CD4-positive, alpha-beta T cell (primary cell): ENCODE measurements around the gene GRM5. TPM values are rescaled to one million over a fixed set of nuclear protein-coding genes. Genes with fewer than 3 reads are reported as not detected.

ENCODE experiments used
- ATAC-seq: fragments of 200-7000 bp; cut with Tn5 transposase; one replicate; pipeline ENCODE4 v1.10.0; 2022; ENCODE audit warnings: mild to moderate bottlenecking; ENCODE audit not compliant: poor library complexity
- CTCF ChIA-PET: fragments of 350-600 bp; sonication (Branson Sonifier 250); formaldehyde crosslinking; loops from one replicate; lab custom pipeline; 2021; ENCODE audit warnings: antibody characterized with exemption, inconsistent platforms; lab: Charles Lee
- POLR2A ChIA-PET: fragments of 350-600 bp; sonication (Branson Sonifier 250); formaldehyde crosslinking; loops from one replicate; lab custom pipeline; 2021; ENCODE audit warnings: antibody characterized with exemption, inconsistent platforms; lab: Charles Lee
- DNase-seq, 14 experiments: peaks; one replicate each; pipeline ENCODE4 v3.0.0-alpha.2; 2013 to 2020; ENCODE audit warnings: mixed read lengths in 2 of 14
- H3K27ac ChIP-seq, 2 donors: one replicate each; pipeline versions ENCODE4 v1.5.1 to v1.7.0; 2013; ENCODE audit warnings: low read length in 2 of 2, low read depth in 1 of 2, mild to moderate bottlenecking in 1 of 2
- H3K27me3 ChIP-seq, 2 experiments: 1 replicate in 1 of 2; 2 replicates in 1 of 2; pipeline versions ENCODE4 v1.6.1 to v1.7.0; 2013; ENCODE audit warnings: low read length in 2 of 2, control low read depth in 1 of 2, mild to moderate bottlenecking in 1 of 2, moderate library complexity in 1 of 2; ENCODE audit not compliant: insufficient read depth in 2 of 2, control insufficient read depth in 1 of 2
- H3K36me3 ChIP-seq: one replicate; pipeline ENCODE4 v1.6.1; 2013; ENCODE audit warnings: low read length, control low read depth; ENCODE audit not compliant: insufficient read depth
- H3K4me1 ChIP-seq: one replicate; pipeline ENCODE4 v1.6.1; 2013; ENCODE audit warnings: low read length, control low read depth; ENCODE audit not compliant: insufficient read depth
- H3K4me3 ChIP-seq: one replicate; pipeline ENCODE4 v1.5.1; 2013; ENCODE audit warnings: mild to moderate bottlenecking, low read length, moderate library complexity
- H3K9me3 ChIP-seq, 2 experiments: 1 replicate in 1 of 2; 2 replicates in 1 of 2; pipeline versions ENCODE4 v1.6.1 to v1.7.0; 2013; ENCODE audit warnings: low read length in 2 of 2, mild to moderate bottlenecking in 2 of 2, control low read depth in 1 of 2, moderate library complexity in 1 of 2; ENCODE audit not compliant: control insufficient read depth in 1 of 2, insufficient read depth in 1 of 2
- H3K27ac Mint-ChIP-seq: one replicate; pipeline ENCODE4 v1.8.0; 2020; ENCODE audit warnings: mixed read lengths
- H3K27me3 Mint-ChIP-seq: one replicate; pipeline ENCODE4 v1.8.0; 2021; ENCODE audit warnings: mixed read lengths
- H3K36me3 Mint-ChIP-seq: one replicate; pipeline ENCODE4 v1.8.0; 2021; ENCODE audit warnings: low read depth, mixed read lengths
- H3K4me1 Mint-ChIP-seq: one replicate; pipeline ENCODE4 v1.8.0; 2021; ENCODE audit warnings: low read depth, mixed read lengths
- H3K4me3 Mint-ChIP-seq: one replicate; pipeline ENCODE4 v1.8.0; 2020; ENCODE audit warnings: mild to moderate bottlenecking, mixed read lengths
- H3K9me3 Mint-ChIP-seq: one replicate; pipeline ENCODE4 v1.8.0; 2020; ENCODE audit warnings: mixed read lengths
- intact Hi-C, 2 experiments: fragments of 100-400 bp; cut with DNase I in 1 of 2; cut with micrococcal nuclease in 1 of 2; formaldehyde crosslinking; loops; one replicate each; pipeline versions ENCODE4 v1.15.1 to v1.9.0; 2023 to 2025; cut with DNase I, micrococcal nuclease
- total RNA-seq, 174 experiments: library from RNA in 2 of 174; stranded (reverse) in 2 of 174; gene quantifications; one replicate each; pipeline ENCODE4 v1.2.3 and lab custom pipeline; 2021 to 2026
- TF ChIP-seq, protein P1 (sequence below): fragments of 200-600 bp; IDR thresholded peaks from one replicate; pipeline ENCODE4 v1.8.0; 2022; ENCODE audit warnings: antibody characterized with exemption, mild to moderate bottlenecking

Gene GRM5
- total RNA-seq, 2 experiments from 2014 or later, result not detected

DNA sequence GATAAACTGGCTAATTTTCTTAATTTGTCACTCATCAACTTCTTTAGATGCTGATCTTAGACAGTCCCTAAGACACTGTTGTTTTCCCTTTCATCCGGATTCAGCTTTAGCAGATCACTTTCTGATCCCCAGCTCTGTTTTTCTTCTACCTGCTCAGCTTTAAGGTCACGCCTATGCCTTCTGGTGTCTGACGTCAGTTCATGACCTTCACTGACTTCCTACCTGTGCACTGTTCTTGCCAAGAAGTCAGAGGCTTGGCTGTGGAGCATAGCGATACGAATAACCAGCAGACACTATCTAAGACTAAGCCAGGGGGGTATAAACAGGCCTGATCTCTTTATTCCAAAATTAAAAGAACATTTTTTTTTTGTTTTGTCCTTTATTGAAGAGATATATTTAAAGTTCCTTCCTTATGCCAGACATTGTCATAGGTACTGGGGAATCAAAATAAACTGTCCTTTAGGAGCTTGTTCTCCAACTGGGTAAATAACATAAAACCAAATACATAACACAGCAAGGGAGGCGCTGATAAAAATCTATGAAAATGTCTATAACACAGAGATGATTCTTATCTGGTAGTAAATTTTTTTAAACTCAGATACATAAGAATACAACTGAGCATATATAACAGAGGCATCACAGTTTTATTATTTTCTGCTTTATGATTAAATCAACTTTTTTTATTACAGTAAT lies 376.1 kb downstream of the GRM5 start:
- ATAC-seq (peak; percentile 98), DNase-seq (peak in 9 of 14 experiments; percentile 1 to 45 (median 8))
- TF ChIP-seq, protein P1, sequence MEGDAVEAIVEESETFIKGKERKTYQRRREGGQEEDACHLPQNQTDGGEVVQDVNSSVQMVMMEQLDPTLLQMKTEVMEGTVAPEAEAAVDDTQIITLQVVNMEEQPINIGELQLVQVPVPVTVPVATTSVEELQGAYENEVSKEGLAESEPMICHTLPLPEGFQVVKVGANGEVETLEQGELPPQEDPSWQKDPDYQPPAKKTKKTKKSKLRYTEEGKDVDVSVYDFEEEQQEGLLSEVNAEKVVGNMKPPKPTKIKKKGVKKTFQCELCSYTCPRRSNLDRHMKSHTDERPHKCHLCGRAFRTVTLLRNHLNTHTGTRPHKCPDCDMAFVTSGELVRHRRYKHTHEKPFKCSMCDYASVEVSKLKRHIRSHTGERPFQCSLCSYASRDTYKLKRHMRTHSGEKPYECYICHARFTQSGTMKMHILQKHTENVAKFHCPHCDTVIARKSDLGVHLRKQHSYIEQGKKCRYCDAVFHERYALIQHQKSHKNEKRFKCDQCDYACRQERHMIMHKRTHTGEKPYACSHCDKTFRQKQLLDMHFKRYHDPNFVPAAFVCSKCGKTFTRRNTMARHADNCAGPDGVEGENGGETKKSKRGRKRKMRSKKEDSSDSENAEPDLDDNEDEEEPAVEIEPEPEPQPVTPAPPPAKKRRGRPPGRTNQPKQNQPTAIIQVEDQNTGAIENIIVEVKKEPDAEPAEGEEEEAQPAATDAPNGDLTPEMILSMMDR, result no peak
- Mint-ChIP-seq H3K36me3 (no peaks in the 10 kb centered on the region), H3K4me3 (no peak overlapping the region), H3K9me3 (no peaks in the 10 kb centered on the region), H3K4me1 (peaks cover 9% of the 10 kb centered on the region), H3K27me3 (no peaks in the 10 kb centered on the region), H3K27ac (peak overlapping the region; percentile 13)
- no peaks in the 10 kb centered on the region for H3K27me3 ChIP-seq
- no peak overlapping the region for H3K4me3 ChIP-seq
- no peaks in the 10 kb centered on the region for H3K9me3 ChIP-seq
- ChIA-PET POLR2A (no interaction called here), CTCF (interaction anchor here (0.6 kb wide), 1 partner anchor 1781 kb away, joined by 3 read pairs; no protein-coding TSS in a partner anchor)
- intact Hi-C loops, result loop anchor here in 1 of 2 experiments (5.0 kb wide), 1 partner anchor 98 kb away; no protein-coding TSS in a partner anchor
- H3K4me1 ChIP-seq, result no peaks in the 10 kb centered on the region
- no peak overlapping the region for H3K27ac ChIP-seq
- no peaks in the 10 kb centered on the region for H3K36me3 ChIP-seq

GRCh38 chr11:88683024-88683423 lies 382.8 kb downstream of the GRM5 start:
- no peak overlapping the region for H3K4me3 ChIP-seq
- H3K4me1 ChIP-seq, result no peaks in the 10 kb centered on the region
- Mint-ChIP-seq H3K27ac (no peak overlapping the region), H3K4me1 (no peaks in the 10 kb centered on the region), H3K27me3 (no peaks in the 10 kb centered on the region), H3K4me3 (no peak overlapping the region), H3K36me3 (no peaks in the 10 kb centered on the region), H3K9me3 (peaks cover 4% of the 10 kb centered on the region)
- no peaks in the 10 kb centered on the region for H3K9me3 ChIP-seq
- ChIA-PET POLR2A (no interaction called here), CTCF (no interaction called here)
- H3K27ac ChIP-seq, result no peak overlapping the region
- DNase-seq (no peak), ATAC-seq (no peak)
- no peaks in the 10 kb centered on the region for H3K36me3 ChIP-seq
- intact Hi-C loops, result no loop called here
- no peaks in the 10 kb centered on the region for H3K27me3 ChIP-seq
- TF ChIP-seq, protein P1, result no peak

- H3K36me3 Mint-ChIP-seq, result no peaks in the 10 kb centered on the region
- no peak overlapping the region for H3K27ac Mint-ChIP-seq
- ChIA-PET POLR2A (no interaction called here), CTCF (no interaction called here)
- H3K9me3 Mint-ChIP-seq, result peaks cover 4% of the 10 kb centered on the region
- TF ChIP-seq, protein P1, result no peak
- no peaks in the 10 kb centered on the region for H3K27me3 ChIP-seq
- DNase-seq (no peak), ATAC-seq (no peak)
- intact Hi-C loops, result no loop called here
- no peaks in the 10 kb centered on the region for H3K36me3 ChIP-seq
- no peaks in the 10 kb centered on the region for H3K4me1 Mint-ChIP-seq
- H3K4me3 ChIP-seq, result no peak overlapping the region
- H3K27me3 Mint-ChIP-seq, result no peaks in the 10 kb centered on the region
- no peak overlapping the region for H3K4me3 Mint-ChIP-seq
- H3K9me3 ChIP-seq, result no peaks in the 10 kb centered on the region
- H3K27ac ChIP-seq, result no peak overlapping the region
- H3K4me1 ChIP-seq, result no peaks in the 10 kb centered on the region
Measured at GRCh38 chr11:88680806-88681205, 385.0 kb downstream of the GRM5 start.
